HEK293 (cell line): ENCODE measurements around the gene HDGF.

ENCODE experiments used
- CTCF ChIA-PET: fragments of 350-600 bp; formaldehyde crosslinking; extraction: SDS; loops from one replicate; lab custom pipeline; 2021; ENCODE audit warnings: antibody characterized with exemption; lab: Yijun Ruan, JAX
- POLR2A ChIA-PET: fragments of 300-600 bp; formaldehyde crosslinking; extraction: SDS; loops from one replicate; lab custom pipeline; 2020; ENCODE audit warnings: antibody characterized with exemption, inconsistent platforms; lab: Yijun Ruan, JAX
- H3K27ac ChIP-seq: fragments of 200-500 bp; sonication (Bioruptor generic); 2 replicates; pipeline ENCODE4 v1.5.1; 2014; ENCODE audit warnings: low read depth, low read length, control low read depth, inconsistent platforms; ENCODE audit errors: extremely low read depth
- H3K36me3 ChIP-seq, 2 experiments: fragments of 200-500 bp in 1 of 2; sonication (Bioruptor generic) in 1 of 2; 1 replicate in 1 of 2; 2 replicates in 1 of 2; pipeline ENCODE4 v1.5.1; 2014 to 2017; ENCODE audit warnings: inconsistent platforms in 2 of 2, low read length in 2 of 2; ENCODE audit not compliant: control insufficient read depth in 2 of 2, insufficient read depth in 1 of 2
- H3K4me1 ChIP-seq: fragments of 200-500 bp; sonication (Bioruptor generic); 2 replicates; pipeline ENCODE4 v1.5.1; 2014; ENCODE audit warnings: mild to moderate bottlenecking, low read length, inconsistent platforms; ENCODE audit not compliant: control insufficient read depth, insufficient read depth
- H3K4me3 ChIP-seq: 2 replicates; pipeline ENCODE4 v1.5.1; 2011; ENCODE audit warnings: low read depth, mild to moderate bottlenecking, control low read depth, low read length, moderate library complexity
- H3K9me3 ChIP-seq: fragments of 200-500 bp; sonication (Bioruptor generic); 2 replicates; pipeline ENCODE4 v1.5.1; 2014; ENCODE audit warnings: low read depth, low read length, inconsistent platforms; ENCODE audit not compliant: control insufficient read depth, insufficient read depth
- GLI2 ChIP-seq: fragments of 450-650 bp; formaldehyde crosslinking; IDR thresholded peaks from 2 replicates; pipeline ENCODE4; 2017; ENCODE audit warnings: missing biosample characterization, missing genetic modification characterization, low read depth, borderline replicate concordance
- KLF1 ChIP-seq: fragments of 450-650 bp; formaldehyde crosslinking; IDR thresholded peaks from 2 replicates; pipeline ENCODE4 v1.5.1; 2016; ENCODE audit warnings: missing biosample characterization, missing genetic modification characterization
- MZF1 ChIP-seq: fragments of 450-650 bp; formaldehyde crosslinking; IDR thresholded peaks from 2 replicates; pipeline ENCODE4 v1.5.1; 2017; ENCODE audit warnings: missing biosample characterization, missing genetic modification characterization, borderline replicate concordance
- REST ChIP-seq: fragments of 450-650 bp; formaldehyde crosslinking; IDR thresholded peaks from 2 replicates; pipeline ENCODE4 v1.5.1; 2016; ENCODE audit warnings: missing biosample characterization, missing genetic modification characterization
- ZNF449 ChIP-seq: fragments of 450-650 bp; formaldehyde crosslinking; IDR thresholded peaks from 2 replicates; pipeline ENCODE4 v1.5.1; 2017; ENCODE audit warnings: missing biosample characterization, mild to moderate bottlenecking, missing genetic modification characterization, moderate library complexity
- ZNF837 ChIP-seq: fragments of 450-650 bp; formaldehyde crosslinking; IDR thresholded peaks from 2 replicates; pipeline ENCODE4 v1.5.1; 2016; ENCODE audit warnings: missing biosample characterization, missing genetic modification characterization
- ZSCAN23 ChIP-seq: fragments of 450-650 bp; formaldehyde crosslinking; IDR thresholded peaks from 2 replicates; pipeline ENCODE4 v1.5.1; 2016; ENCODE audit warnings: missing biosample characterization, missing genetic modification characterization
- TF ChIP-seq, protein P1 (sequence below): fragments of 450-650 bp; formaldehyde crosslinking; IDR thresholded peaks from 2 replicates; pipeline ENCODE4 v1.5.1; 2016; ENCODE audit warnings: missing biosample characterization, missing genetic modification characterization
- TF ChIP-seq, protein P2 (sequence below): fragments of 450-650 bp; formaldehyde crosslinking; IDR thresholded peaks from 2 replicates; pipeline ENCODE4 v1.5.1; 2016; ENCODE audit warnings: missing biosample characterization, missing genetic modification characterization, borderline replicate concordance

The HDGF gene

GRCh38 chr1:156717351-156717750 is 34.1 kb downstream of the HDGF start (continued):
- TF ChIP-seq REST (tag by site-specific recombination) = no peak
- no peak for TF ChIP-seq ZNF449
- TF ChIP-seq, protein P1, sequence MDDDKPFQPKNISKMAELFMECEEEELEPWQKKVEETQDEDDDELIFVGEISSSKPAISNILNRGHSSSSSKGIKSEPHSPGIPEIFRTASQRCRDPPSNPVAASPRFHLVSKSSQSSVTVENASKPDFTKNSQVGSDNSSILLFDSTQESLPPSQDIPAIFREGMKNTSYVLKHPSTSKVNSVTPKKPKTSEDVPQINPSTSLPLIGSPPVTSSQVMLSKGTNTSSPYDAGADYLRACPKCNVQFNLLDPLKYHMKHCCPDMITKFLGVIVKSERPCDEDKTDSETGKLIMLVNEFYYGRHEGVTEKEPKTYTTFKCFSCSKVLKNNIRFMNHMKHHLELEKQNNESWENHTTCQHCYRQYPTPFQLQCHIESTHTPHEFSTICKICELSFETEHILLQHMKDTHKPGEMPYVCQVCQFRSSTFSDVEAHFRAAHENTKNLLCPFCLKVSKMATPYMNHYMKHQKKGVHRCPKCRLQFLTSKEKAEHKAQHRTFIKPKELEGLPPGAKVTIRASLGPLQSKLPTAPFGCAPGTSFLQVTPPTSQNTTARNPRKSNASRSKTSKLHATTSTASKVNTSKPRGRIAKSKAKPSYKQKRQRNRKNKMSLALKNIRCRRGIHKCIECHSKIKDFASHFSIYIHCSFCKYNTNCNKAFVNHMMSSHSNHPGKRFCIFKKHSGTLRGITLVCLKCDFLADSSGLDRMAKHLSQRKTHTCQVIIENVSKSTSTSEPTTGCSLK = no peak
- no peak for TF ChIP-seq ZNF837 (tag by site-specific recombination)
- TF ChIP-seq, all 188 proteins: peak for 0

DNA sequence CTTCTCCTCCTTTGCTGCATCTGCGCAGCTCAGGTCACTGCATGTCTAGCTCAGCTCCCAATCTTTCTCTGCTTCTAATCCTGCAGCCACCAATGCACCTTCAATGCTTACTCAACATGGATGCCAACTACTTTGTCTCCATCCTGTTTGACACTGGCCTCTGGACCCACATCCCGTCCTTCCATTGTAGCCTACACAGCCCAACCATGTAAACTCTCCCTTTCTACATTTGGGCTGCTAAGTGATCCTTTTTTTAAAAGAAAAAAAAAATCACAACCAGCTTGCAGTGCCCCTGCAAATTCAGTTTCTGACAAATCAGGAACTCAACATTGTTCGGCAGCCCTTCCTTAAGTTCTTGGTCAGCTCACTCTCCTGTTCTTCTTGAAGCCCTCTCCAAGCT is 36.6 kb downstream of the HDGF start:
- H3K27ac ChIP-seq = no peak overlapping the region
- peaks cover 0 to 13% of the 10 kb centered on the region in 2 experiments; a peak in 2 of 3 replicates for H3K36me3 ChIP-seq
- no peaks in the 10 kb centered on the region for H3K9me3 ChIP-seq
- TF ChIP-seq ZSCAN23 = no peak
- no peak for TF ChIP-seq GLI2 (tag by site-specific recombination)
- peak; percentile 98 for TF ChIP-seq ZNF449
- no peak for TF ChIP-seq MZF1 (tag by site-specific recombination)
- TF ChIP-seq, all 188 proteins: peak for 1
- ChIA-PET CTCF (interaction anchor here (0.6 to 20.2 kb wide), 8 partner anchors 9 to 87 kb away, joined by 4 to 579 read pairs (median 10); partner anchors contain the start of genes CRABP2 and METTL25B), POLR2A (interaction anchor here (2.4 kb wide), 1 partner anchor 25 kb away, joined by 11 read pairs; no protein-coding TSS in a partner anchor)
- Histone ChIP-seq H3K4me3 (no peak overlapping the region), H3K4me1 (no peaks in the 10 kb centered on the region)

DNA sequence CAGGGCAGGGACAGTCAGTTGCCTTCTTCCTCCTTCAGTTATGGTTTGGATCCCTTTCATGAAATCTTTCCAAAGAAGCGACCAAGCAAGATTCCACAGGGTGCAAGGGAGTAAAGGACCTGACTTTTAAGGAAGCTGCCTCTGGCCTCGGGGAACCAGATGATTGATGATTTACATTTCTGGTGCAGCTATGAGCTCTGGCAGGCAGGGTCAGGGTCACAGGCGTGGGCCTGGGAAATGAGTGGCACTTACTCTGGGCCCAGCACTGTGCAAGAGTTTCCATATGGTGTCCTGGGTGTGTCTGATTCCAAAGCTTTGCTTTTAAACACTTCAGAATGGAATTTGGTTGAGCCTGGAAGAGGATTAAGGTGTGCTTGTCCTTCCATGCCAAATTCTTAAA is 38.8 kb downstream of the HDGF start:
- Histone ChIP-seq H3K9me3 (no peaks in the 10 kb centered on the region), H3K27ac (no peak overlapping the region), H3K4me1 (peaks cover 3% of the 10 kb centered on the region; the same call in 1 of the 2 replicates), H3K36me3 (peaks cover 0 to 6% of the 10 kb centered on the region in 2 experiments; a peak in 1 of 3 replicates), H3K4me3 (no peak overlapping the region)
- POLR2A ChIA-PET = interaction anchor here (0.8 kb wide), 1 partner anchor 16 kb away, joined by 3 read pairs; the partner anchor contains the start of genes ISG20L2 and METTL25B
- CTCF ChIA-PET = interaction anchor here (0.6 to 20.2 kb wide), 10 partner anchors 9 to 310 kb away, joined by 3 to 579 read pairs (median 5); partner anchors contain the start of gene METTL25B
- peak; percentile 12; the same call in 1 of the 2 replicates for TF ChIP-seq KLF1 (tag by site-specific recombination)
- TF ChIP-seq, protein P2, sequence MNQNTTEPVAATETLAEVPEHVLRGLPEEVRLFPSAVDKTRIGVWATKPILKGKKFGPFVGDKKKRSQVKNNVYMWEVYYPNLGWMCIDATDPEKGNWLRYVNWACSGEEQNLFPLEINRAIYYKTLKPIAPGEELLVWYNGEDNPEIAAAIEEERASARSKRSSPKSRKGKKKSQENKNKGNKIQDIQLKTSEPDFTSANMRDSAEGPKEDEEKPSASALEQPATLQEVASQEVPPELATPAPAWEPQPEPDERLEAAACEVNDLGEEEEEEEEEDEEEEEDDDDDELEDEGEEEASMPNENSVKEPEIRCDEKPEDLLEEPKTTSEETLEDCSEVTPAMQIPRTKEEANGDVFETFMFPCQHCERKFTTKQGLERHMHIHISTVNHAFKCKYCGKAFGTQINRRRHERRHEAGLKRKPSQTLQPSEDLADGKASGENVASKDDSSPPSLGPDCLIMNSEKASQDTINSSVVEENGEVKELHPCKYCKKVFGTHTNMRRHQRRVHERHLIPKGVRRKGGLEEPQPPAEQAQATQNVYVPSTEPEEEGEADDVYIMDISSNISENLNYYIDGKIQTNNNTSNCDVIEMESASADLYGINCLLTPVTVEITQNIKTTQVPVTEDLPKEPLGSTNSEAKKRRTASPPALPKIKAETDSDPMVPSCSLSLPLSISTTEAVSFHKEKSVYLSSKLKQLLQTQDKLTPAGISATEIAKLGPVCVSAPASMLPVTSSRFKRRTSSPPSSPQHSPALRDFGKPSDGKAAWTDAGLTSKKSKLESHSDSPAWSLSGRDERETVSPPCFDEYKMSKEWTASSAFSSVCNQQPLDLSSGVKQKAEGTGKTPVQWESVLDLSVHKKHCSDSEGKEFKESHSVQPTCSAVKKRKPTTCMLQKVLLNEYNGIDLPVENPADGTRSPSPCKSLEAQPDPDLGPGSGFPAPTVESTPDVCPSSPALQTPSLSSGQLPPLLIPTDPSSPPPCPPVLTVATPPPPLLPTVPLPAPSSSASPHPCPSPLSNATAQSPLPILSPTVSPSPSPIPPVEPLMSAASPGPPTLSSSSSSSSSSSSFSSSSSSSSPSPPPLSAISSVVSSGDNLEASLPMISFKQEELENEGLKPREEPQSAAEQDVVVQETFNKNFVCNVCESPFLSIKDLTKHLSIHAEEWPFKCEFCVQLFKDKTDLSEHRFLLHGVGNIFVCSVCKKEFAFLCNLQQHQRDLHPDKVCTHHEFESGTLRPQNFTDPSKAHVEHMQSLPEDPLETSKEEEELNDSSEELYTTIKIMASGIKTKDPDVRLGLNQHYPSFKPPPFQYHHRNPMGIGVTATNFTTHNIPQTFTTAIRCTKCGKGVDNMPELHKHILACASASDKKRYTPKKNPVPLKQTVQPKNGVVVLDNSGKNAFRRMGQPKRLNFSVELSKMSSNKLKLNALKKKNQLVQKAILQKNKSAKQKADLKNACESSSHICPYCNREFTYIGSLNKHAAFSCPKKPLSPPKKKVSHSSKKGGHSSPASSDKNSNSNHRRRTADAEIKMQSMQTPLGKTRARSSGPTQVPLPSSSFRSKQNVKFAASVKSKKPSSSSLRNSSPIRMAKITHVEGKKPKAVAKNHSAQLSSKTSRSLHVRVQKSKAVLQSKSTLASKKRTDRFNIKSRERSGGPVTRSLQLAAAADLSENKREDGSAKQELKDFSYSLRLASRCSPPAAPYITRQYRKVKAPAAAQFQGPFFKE = no peak
